GM12878 (cell line): ENCODE measurements around the gene PLXNC1. TPM values are rescaled to one million over a fixed set of nuclear protein-coding genes. Genes with fewer than 3 reads are reported as not detected.

Experiments used
- ASH2L ChIP-seq: fragments of 300-600, 200-600 bp; sonication (generic); IDR thresholded peaks from 2 replicates; pipeline ENCODE4 v1.6.1; 2017; ENCODE audit warnings: low read depth, mild to moderate bottlenecking, borderline replicate concordance
- ATF7 ChIP-seq: fragments of 450-650 bp; IDR thresholded peaks from 2 replicates; pipeline ENCODE4 v1.6.1; 2016; ENCODE audit warnings: low read depth, mild to moderate bottlenecking
- EP300 ChIP-seq, 2 experiments: fragments of 150-350 bp in 1 of 2; IDR thresholded peaks; 2 replicates each; pipeline ENCODE4 v1.6.1; 2011 to 2012; ENCODE audit warnings: low read depth in 2 of 2, low read length in 2 of 2, borderline replicate concordance in 1 of 2, improper control_type of control experiment in 1 of 2, inconsistent platforms in 1 of 2; ENCODE audit not compliant: control insufficient read depth in 1 of 2
- JUND ChIP-seq: IDR thresholded peaks from 2 replicates; pipeline ENCODE4 v1.6.1; 2012; ENCODE audit warnings: low read depth, mild to moderate bottlenecking, low read length, improper control_type of control experiment, moderate library complexity
- MEF2B ChIP-seq: fragments of 450-650 bp; IDR thresholded peaks from 2 replicates; pipeline ENCODE4 v1.6.1; 2018; ENCODE audit warnings: mild to moderate bottlenecking, moderate library complexity; ENCODE audit not compliant: partially characterized antibody, poor library complexity, severe bottlenecking
- MLLT1 ChIP-seq: fragments of 450-650 bp; IDR thresholded peaks from 2 replicates; pipeline ENCODE4 v1.6.1; 2016; ENCODE audit warnings: mild to moderate bottlenecking
- SIN3A ChIP-seq: IDR thresholded peaks from 2 replicates; pipeline ENCODE4 v1.6.1; 2012; ENCODE audit warnings: low read depth, low read length, improper control_type of control experiment
- SUPT20H ChIP-seq: IDR thresholded peaks from 2 replicates; pipeline ENCODE4 v1.6.1; 2011; ENCODE audit warnings: low read depth, mild to moderate bottlenecking, low read length, moderate library complexity, borderline replicate concordance; ENCODE audit not compliant: control insufficient read depth
- YY1 ChIP-seq: IDR thresholded peaks from 2 replicates; pipeline ENCODE4 v1.6.1; 2011; ENCODE audit warnings: low read depth, mild to moderate bottlenecking, low read length
- ZBTB33 ChIP-seq: fragments of 450-650 bp; IDR thresholded peaks from 2 replicates; pipeline ENCODE4 v1.6.1; 2017; ENCODE audit warnings: mild to moderate bottlenecking
- ZNF384 ChIP-seq: IDR thresholded peaks from 2 replicates; pipeline ENCODE4 v1.6.1; 2012; ENCODE audit warnings: low read depth, mild to moderate bottlenecking, low read length, improper control_type of control experiment, borderline replicate concordance
- polyA plus RNA-seq, 11 experiments: library from polyadenylated mRNA; depleted of rRNA in 4 of 11; unstranded in 6 of 11; stranded (reverse) in 5 of 11; fragments of >200 nt; fragmentation: Nextera tagmentation in 4 of 11; fragmentation: Illumina TruSeq in 1 of 11; extraction: Ambion mirVana in 4 of 11; extraction: Trizol in 1 of 11; gene quantifications; 1 replicate in 1 of 11; 2 replicates in 10 of 11; pipeline versions ENCODE4 v1.2.1 to v1.2.3, GENCODE V29; 2011 to 2016; ENCODE audit warnings: inconsistent platforms in 2 of 11, missing spikeins in 2 of 11, low read depth in 1 of 11
- total RNA-seq, 4 experiments: library from RNA; depleted of rRNA in 3 of 4; stranded (reverse); fragments of >200 nt in 3 of 4; fragmentation: Illumina TruSeq in 1 of 4; extraction: Trizol in 1 of 4; gene quantifications; 2 replicates each; pipeline versions ENCODE4 v1.2.1 to v1.2.3, GENCODE V29; 2013 to 2021
- TF ChIP-seq, protein P1 (sequence below): fragments of 450-650 bp; IDR thresholded peaks from 2 replicates; pipeline ENCODE4 v1.6.1; 2017; ENCODE audit warnings: low read depth, mild to moderate bottlenecking, moderate library complexity

PLXNC1 gene
- total and polyA plus RNA-seq, 10 of the 15 experiments (the other 5 are each of a cell fraction or from before 2014, with no cell fraction given), result 5.2 to 41.2 (median 24.6) TPM

GRCh38 chr12:94289461-94290312 lies 141.3 kb downstream of the PLXNC1 start (continued):
- TF ChIP-seq ZBTB33, result no peak
- TF ChIP-seq SUPT20H, result no peak
- TF ChIP-seq YY1, result no peak
- TF ChIP-seq ASH2L, result no peak
- no peak for TF ChIP-seq ATF7
- TF ChIP-seq, protein P1, sequence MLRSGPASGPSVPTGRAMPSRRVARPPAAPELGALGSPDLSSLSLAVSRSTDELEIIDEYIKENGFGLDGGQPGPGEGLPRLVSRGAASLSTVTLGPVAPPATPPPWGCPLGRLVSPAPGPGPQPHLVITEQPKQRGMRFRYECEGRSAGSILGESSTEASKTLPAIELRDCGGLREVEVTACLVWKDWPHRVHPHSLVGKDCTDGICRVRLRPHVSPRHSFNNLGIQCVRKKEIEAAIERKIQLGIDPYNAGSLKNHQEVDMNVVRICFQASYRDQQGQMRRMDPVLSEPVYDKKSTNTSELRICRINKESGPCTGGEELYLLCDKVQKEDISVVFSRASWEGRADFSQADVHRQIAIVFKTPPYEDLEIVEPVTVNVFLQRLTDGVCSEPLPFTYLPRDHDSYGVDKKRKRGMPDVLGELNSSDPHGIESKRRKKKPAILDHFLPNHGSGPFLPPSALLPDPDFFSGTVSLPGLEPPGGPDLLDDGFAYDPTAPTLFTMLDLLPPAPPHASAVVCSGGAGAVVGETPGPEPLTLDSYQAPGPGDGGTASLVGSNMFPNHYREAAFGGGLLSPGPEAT, result no peak
- TF ChIP-seq MLLT1, result no peak
- no peak for TF ChIP-seq JUND
- TF ChIP-seq MEF2B, result no peak
- TF ChIP-seq SIN3A, result no peak
- no peak for TF ChIP-seq ZNF384
- no peak for TF ChIP-seq EP300 (IDR thresholded peaks at IDR 0.05; ENCODE audit: borderline replicate concordance in 1 of 2, control insufficient read depth in 1 of 2, low read depth in 2 of 2, low read length in 2 of 2)
